ENCODE data around the gene CDKN2C.
"Not testable (repeated sequence)": the region's sequence is repeated elsewhere in the genome, so short reads cannot be mapped to it uniquely, and the experiment has no call there.

Gene CDKN2C

GRCh38 chr1:51002516-51002915, 32.5 kb downstream of the CDKN2C start:
- intact Hi-C loops (cut with DNase I), result no loop called here

GRCh38 chr1:51005549-51005948, 35.5 kb downstream of the CDKN2C start:
- intact Hi-C loops (cut with DNase I); DNase-seq: not testable (repeated sequence)

More at GRCh38 chr1:51002516-51002915, 32.5 kb downstream of the CDKN2C start:
- DNase-seq, result no peak

- no peak for DNase-seq
- intact Hi-C loops (cut with DNase I), result no loop called here
These were observed 39.3 kb downstream of the CDKN2C start for GRCh38 chr1:51009381-51009780.

- intact Hi-C loops (cut with DNase I), result no loop called here
- no peak for DNase-seq
These were observed 44.8 kb downstream of the CDKN2C start for GRCh38 chr1:51014878-51015277.

GRCh38 chr1:51019811-51020210, 49.8 kb downstream of the CDKN2C start:
- no peak for DNase-seq
- intact Hi-C loops (cut with DNase I), result no loop called here
